ENCODE data around the gene SLC23A1. TPM values are rescaled to one million over a fixed set of nuclear protein-coding genes. Genes with fewer than 3 reads are reported as not detected.

The SLC23A1 gene
- total RNA-seq, 4 donors from 2014 or later = 0.30 to 5.5 (median 1.0) TPM; not detected in 1

GRCh38 chr5:139422307-139422893 is 39.3 kb upstream of the SLC23A1 start:
- TF ChIP-seq POLR2A (IDR thresholded peaks at IDR 0.05) = no peak
- TF ChIP-seq, protein P1, sequence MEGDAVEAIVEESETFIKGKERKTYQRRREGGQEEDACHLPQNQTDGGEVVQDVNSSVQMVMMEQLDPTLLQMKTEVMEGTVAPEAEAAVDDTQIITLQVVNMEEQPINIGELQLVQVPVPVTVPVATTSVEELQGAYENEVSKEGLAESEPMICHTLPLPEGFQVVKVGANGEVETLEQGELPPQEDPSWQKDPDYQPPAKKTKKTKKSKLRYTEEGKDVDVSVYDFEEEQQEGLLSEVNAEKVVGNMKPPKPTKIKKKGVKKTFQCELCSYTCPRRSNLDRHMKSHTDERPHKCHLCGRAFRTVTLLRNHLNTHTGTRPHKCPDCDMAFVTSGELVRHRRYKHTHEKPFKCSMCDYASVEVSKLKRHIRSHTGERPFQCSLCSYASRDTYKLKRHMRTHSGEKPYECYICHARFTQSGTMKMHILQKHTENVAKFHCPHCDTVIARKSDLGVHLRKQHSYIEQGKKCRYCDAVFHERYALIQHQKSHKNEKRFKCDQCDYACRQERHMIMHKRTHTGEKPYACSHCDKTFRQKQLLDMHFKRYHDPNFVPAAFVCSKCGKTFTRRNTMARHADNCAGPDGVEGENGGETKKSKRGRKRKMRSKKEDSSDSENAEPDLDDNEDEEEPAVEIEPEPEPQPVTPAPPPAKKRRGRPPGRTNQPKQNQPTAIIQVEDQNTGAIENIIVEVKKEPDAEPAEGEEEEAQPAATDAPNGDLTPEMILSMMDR (IDR thresholded peaks at IDR 0.05) = peak; percentile 65 to 92 (median 80)
- no peaks in the 10 kb centered on the region for H3K4me1 ChIP-seq
- H3K36me3 ChIP-seq = no peaks in the 10 kb centered on the region
- H3K27me3 ChIP-seq = no peaks in the 10 kb centered on the region
- intact Hi-C loops (cut with DNase I; ENCODE audit: low total_unique reads) = loop anchor here (10.0 kb wide), 1 partner anchor 342 kb away; no protein-coding TSS in a partner anchor
- no peak overlapping the region for H3K4me3 ChIP-seq
- DNase-seq = peak in 1 of 2 donors; percentile 46
- H3K9me3 ChIP-seq = no peaks in the 10 kb centered on the region
- H3K27ac ChIP-seq = no peak overlapping the region

DNA sequence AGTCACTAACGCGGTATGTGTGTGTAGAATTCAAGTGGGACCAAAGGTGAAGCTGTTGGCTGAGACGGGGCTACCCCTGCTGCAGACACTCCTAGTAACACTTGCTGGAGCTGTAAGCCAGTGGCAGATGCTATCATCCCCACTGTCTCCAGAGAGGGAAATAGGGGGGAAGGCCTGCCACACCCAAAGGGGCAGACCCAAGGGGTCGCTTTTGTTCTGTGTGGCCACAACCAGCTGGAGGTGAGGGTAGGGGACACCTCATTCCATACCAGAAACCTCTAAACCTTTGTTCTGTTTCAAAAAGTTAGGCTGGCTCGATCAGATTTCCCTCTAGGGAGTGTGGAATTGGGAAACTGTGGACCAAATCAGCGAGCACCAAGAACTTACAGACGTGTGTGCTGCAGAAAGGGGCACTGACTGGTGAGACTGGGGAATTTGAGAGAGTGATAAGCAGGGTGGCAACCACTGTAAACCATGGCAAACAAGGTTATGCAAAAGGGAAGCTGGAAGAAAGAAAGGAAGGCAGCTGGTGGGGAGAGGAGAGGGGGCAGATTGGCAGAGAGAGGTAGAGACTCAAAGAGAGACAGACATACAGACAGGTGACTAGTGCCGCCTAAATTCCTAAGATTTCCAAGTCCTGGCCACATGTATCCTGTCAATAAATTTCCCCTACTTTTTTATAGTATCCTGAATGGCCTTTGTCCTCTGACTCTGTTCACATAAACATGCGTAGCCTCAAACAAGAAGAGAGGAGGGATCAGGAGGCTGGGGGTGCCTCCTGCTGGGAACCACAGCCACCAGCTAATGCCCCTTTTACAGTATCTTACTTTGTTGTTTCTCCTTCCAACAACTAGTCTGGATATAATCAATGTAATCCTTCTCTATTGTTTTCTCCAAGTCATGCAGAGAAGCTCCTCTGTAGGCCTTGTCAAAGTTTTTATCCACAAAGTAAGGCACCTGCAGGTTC is 36.4 kb upstream of the SLC23A1 start:
- DNase-seq = no peak

GRCh38 chr5:139418793-139419192 is 35.7 kb upstream of the SLC23A1 start:
- DNase-seq = no peak
- intact Hi-C loops (cut with DNase I; ENCODE audit: low total_unique reads) = loop anchor here (5.0 kb wide), 1 partner anchor 99 kb away; no protein-coding TSS in a partner anchor
- H3K4me1 ChIP-seq = peaks cover 0 to 7% of the 10 kb centered on the region in 2 donors
- H3K9me3 ChIP-seq = no peaks in the 10 kb centered on the region
- H3K27ac ChIP-seq = peak overlapping the region; percentile 24
- H3K4me3 ChIP-seq = no peak overlapping the region
- TF ChIP-seq, protein P1 (IDR thresholded peaks at IDR 0.05) = no peak
- no peak for TF ChIP-seq POLR2A (IDR thresholded peaks at IDR 0.05)
- no peaks in the 10 kb centered on the region for H3K27me3 ChIP-seq
- no peaks in the 10 kb centered on the region for H3K36me3 ChIP-seq

More for the DNA sequence above, 36.4 kb upstream of the SLC23A1 start:
- TF ChIP-seq, protein P1 (IDR thresholded peaks at IDR 0.05) = no peak
- TF ChIP-seq POLR2A (IDR thresholded peaks at IDR 0.05) = no peak
- Histone ChIP-seq H3K4me3 (no peak overlapping the region), H3K36me3 (no peaks in the 10 kb centered on the region), H3K27me3 (no peaks in the 10 kb centered on the region), H3K9me3 (no peaks in the 10 kb centered on the region), H3K4me1 (peaks cover 0 to 7% of the 10 kb centered on the region in 2 donors), H3K27ac (peak overlapping the region; percentile 24 to 29)
- intact Hi-C loops (cut with DNase I; ENCODE audit: low total_unique reads) = loop anchor here (5.0 to 10.0 kb wide), 2 partner anchors 98 to 345 kb away; no protein-coding TSS in a partner anchor

DNA sequence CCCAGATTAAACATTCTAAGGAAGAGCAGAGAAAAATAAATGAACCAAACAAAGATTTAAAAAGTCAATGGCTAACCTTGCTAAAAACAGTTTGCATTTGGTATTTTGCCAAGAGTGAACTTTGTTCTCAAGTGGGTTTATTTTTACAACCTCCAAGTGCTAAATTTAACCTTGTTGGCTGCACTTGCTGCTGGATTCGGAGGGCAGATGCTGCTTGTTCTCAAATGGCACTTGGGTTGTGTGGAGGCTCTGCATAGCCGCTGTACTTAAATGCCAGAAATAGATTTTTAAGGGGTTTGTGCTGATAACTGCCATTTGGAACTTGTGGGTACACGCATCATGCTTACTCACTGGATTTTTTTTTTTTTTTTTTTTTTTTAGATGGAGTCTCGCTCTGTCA is 34.1 kb upstream of the SLC23A1 start:
- peaks cover 0 to 7% of the 10 kb centered on the region in 2 donors for H3K4me1 ChIP-seq
- TF ChIP-seq POLR2A (IDR thresholded peaks at IDR 0.05) = no peak
- TF ChIP-seq, protein P1 (IDR thresholded peaks at IDR 0.05) = no peak
- H3K9me3 ChIP-seq = no peaks in the 10 kb centered on the region
- H3K27ac ChIP-seq = peak overlapping the region; percentile 51 to 57
- no peaks in the 10 kb centered on the region for H3K27me3 ChIP-seq
- no peaks in the 10 kb centered on the region for H3K36me3 ChIP-seq
- no peak overlapping the region for H3K4me3 ChIP-seq
- peak in 1 of 2 donors; percentile 59 for DNase-seq
- intact Hi-C loops (cut with DNase I; ENCODE audit: low total_unique reads) = loop anchor here (5.0 kb wide), 1 partner anchor 100 kb away; no protein-coding TSS in a partner anchor

All from uterus (tissue), 4 donors.